ENCODE results near the gene NEIL3.
A peak's percentile ranks its signal among the peaks of the same experiment; 100 is the strongest.

The NEIL3 gene

GRCh38 chr4:177375372-177375771 is 65.7 kb downstream of the NEIL3 start:
- H4K20me1 ChIP-seq (ENCODE audit: insufficient read depth, low read length), result no peaks in the 10 kb centered on the region
- no peaks in the 10 kb centered on the region for H3K36me3 ChIP-seq (ENCODE audit: insufficient read depth, low read length)
- no peak overlapping the region for H3K4me2 ChIP-seq (ENCODE audit: low read length)
- H3F3A ChIP-seq (ENCODE audit: insufficient read depth, low read length), result no peaks in the 10 kb centered on the region; the same call in 1 of the 2 replicates
- H3K9ac ChIP-seq (ENCODE audit: low read length), result no peak overlapping the region
- no peak overlapping the region for H3K27ac ChIP-seq (ENCODE audit: low read depth, low read length, poor library complexity, severe bottlenecking)
- no peaks in the 10 kb centered on the region for H3K79me2 ChIP-seq (ENCODE audit: insufficient read depth, low read length)
- no peaks in the 10 kb centered on the region for H3K4me1 ChIP-seq (ENCODE audit: insufficient read depth, low read length, severe bottlenecking)
- H3K4me3 ChIP-seq (ENCODE audit: low read depth, low read length, poor library complexity, severe bottlenecking), result no peak overlapping the region
- H3K9me3 ChIP-seq (ENCODE audit: low read length), result no peaks in the 10 kb centered on the region
- no peaks in the 10 kb centered on the region for H3K27me3 ChIP-seq (ENCODE audit: insufficient read depth, low read length)
- TF ChIP-seq EZH2 (IDR thresholded peaks at IDR 0.05; ENCODE audit: borderline replicate concordance, low read length), result no peak
- TF ChIP-seq CTCF (IDR thresholded peaks at IDR 0.05; ENCODE audit: low read length), result no peak
- H2AFZ ChIP-seq (ENCODE audit: low read length), result no peak overlapping the region
- H3K9me2 ChIP-seq (ENCODE audit: low read depth, low read length), result no peaks in the 10 kb centered on the region

GRCh38 chr4:177376024-177376423 is 66.3 kb downstream of the NEIL3 start:
- no peaks in the 10 kb centered on the region for H3K9me2 ChIP-seq (ENCODE audit: low read depth, low read length)
- no peak overlapping the region for H3K27ac ChIP-seq (ENCODE audit: low read depth, low read length, poor library complexity, severe bottlenecking)
- peaks cover under 1% of the 10 kb centered on the region; the same call in 1 of the 2 replicates for H3K9me3 ChIP-seq (ENCODE audit: low read length)
- no peak overlapping the region for H3K9ac ChIP-seq (ENCODE audit: low read length)
- H3K36me3 ChIP-seq (ENCODE audit: insufficient read depth, low read length), result no peaks in the 10 kb centered on the region
- H3K27me3 ChIP-seq (ENCODE audit: insufficient read depth, low read length), result no peaks in the 10 kb centered on the region
- H2AFZ ChIP-seq (ENCODE audit: low read length), result no peak overlapping the region
- no peaks in the 10 kb centered on the region; the same call in 1 of the 2 replicates for H3F3A ChIP-seq (ENCODE audit: insufficient read depth, low read length)
- TF ChIP-seq CTCF (IDR thresholded peaks at IDR 0.05; ENCODE audit: low read length) (peak; percentile 37; the same call in 1 of the 2 replicates), EZH2 (IDR thresholded peaks at IDR 0.05; ENCODE audit: borderline replicate concordance, low read length) (no peak)
- H3K4me1 ChIP-seq (ENCODE audit: insufficient read depth, low read length, severe bottlenecking), result no peaks in the 10 kb centered on the region
- H3K79me2 ChIP-seq (ENCODE audit: insufficient read depth, low read length), result no peaks in the 10 kb centered on the region
- H3K4me3 ChIP-seq (ENCODE audit: low read depth, low read length, poor library complexity, severe bottlenecking), result no peak overlapping the region
- no peak overlapping the region for H3K4me2 ChIP-seq (ENCODE audit: low read length)
- H4K20me1 ChIP-seq (ENCODE audit: insufficient read depth, low read length), result no peaks in the 10 kb centered on the region

GRCh38 chr4:177380730-177381287 is 71.1 kb downstream of the NEIL3 start:
- no peaks in the 10 kb centered on the region for H3K79me2 ChIP-seq (ENCODE audit: insufficient read depth, low read length)
- H2AFZ ChIP-seq (ENCODE audit: low read length), result no peak overlapping the region
- H3K4me2 ChIP-seq (ENCODE audit: low read length), result no peak overlapping the region
- H3K9me3 ChIP-seq (ENCODE audit: low read length), result peaks cover 4% of the 10 kb centered on the region; the same call in 1 of the 2 replicates
- H3K27ac ChIP-seq (ENCODE audit: low read depth, low read length, poor library complexity, severe bottlenecking), result no peak overlapping the region
- H3K9ac ChIP-seq (ENCODE audit: low read length), result no peak overlapping the region
- H3K27me3 ChIP-seq (ENCODE audit: insufficient read depth, low read length), result no peaks in the 10 kb centered on the region
- no peaks in the 10 kb centered on the region for H3K36me3 ChIP-seq (ENCODE audit: insufficient read depth, low read length)
- TF ChIP-seq EZH2 (IDR thresholded peaks at IDR 0.05; ENCODE audit: borderline replicate concordance, low read length) (no peak), CTCF (IDR thresholded peaks at IDR 0.05; ENCODE audit: low read length) (peak; percentile 38; the same call in 1 of the 2 replicates)
- no peaks in the 10 kb centered on the region for H3F3A ChIP-seq (ENCODE audit: insufficient read depth, low read length)
- H3K9me2 ChIP-seq (ENCODE audit: low read depth, low read length), result no peaks in the 10 kb centered on the region
- H4K20me1 ChIP-seq (ENCODE audit: insufficient read depth, low read length), result no peaks in the 10 kb centered on the region
- H3K4me3 ChIP-seq (ENCODE audit: low read depth, low read length, poor library complexity, severe bottlenecking), result no peak overlapping the region
- H3K4me1 ChIP-seq (ENCODE audit: insufficient read depth, low read length, severe bottlenecking), result no peaks in the 10 kb centered on the region
